HEK293 (cell line): Measurements from ENCODE around the gene TMEM178A.
"Not testable (repeated sequence)": the region's sequence is repeated elsewhere in the genome, so short reads cannot be mapped to it uniquely, and the experiment has no call there.

Experiments
- BCL11A ChIP-seq: fragments of 450-650 bp; formaldehyde crosslinking; IDR thresholded peaks from 2 replicates; pipeline ENCODE4 v1.5.1; 2016; ENCODE audit warnings: low read depth, missing biosample characterization, missing genetic modification characterization
- GFI1B ChIP-seq: fragments of 450-650 bp; formaldehyde crosslinking; IDR thresholded peaks from 2 replicates; pipeline ENCODE4 v1.5.1; 2016; ENCODE audit warnings: missing biosample characterization, missing genetic modification characterization
- YY1 ChIP-seq: fragments of 450-650 bp; formaldehyde crosslinking; IDR thresholded peaks from 2 replicates; pipeline ENCODE4 v1.5.1; 2018; ENCODE audit warnings: missing biosample characterization, missing genetic modification characterization
- ZNF184 ChIP-seq: fragments of 450-650 bp; IDR thresholded peaks from 2 replicates; pipeline ENCODE4 v1.5.1; 2018; ENCODE audit warnings: missing biosample characterization, mild to moderate bottlenecking, missing genetic modification characterization
- ZNF274 ChIP-seq, 2 experiments: fragments of 200-500 bp in 1 of 2; fragments of 450-650 bp in 1 of 2; sonication (Bioruptor generic) in 1 of 2; formaldehyde crosslinking in 1 of 2; IDR thresholded peaks; 2 replicates each; pipeline versions ENCODE4 v1.5.1 to v1.6.1; 2014 to 2016; ENCODE audit warnings: borderline replicate concordance in 1 of 2, inconsistent platforms in 1 of 2, low read length in 1 of 2, missing biosample characterization in 1 of 2, missing genetic modification characterization in 1 of 2
- ZNF311 ChIP-seq: fragments of 450-650 bp; formaldehyde crosslinking; IDR thresholded peaks from 2 replicates; pipeline ENCODE4 v1.5.1; 2017; ENCODE audit warnings: missing biosample characterization, missing genetic modification characterization, borderline replicate concordance
- ZNF426 ChIP-seq: fragments of 450-650 bp; formaldehyde crosslinking; IDR thresholded peaks from 2 replicates; pipeline ENCODE4 v1.5.1; 2017; ENCODE audit warnings: missing biosample characterization, missing genetic modification characterization, mild to moderate bottlenecking, inconsistent platforms, moderate library complexity
- ZNF658 ChIP-seq: fragments of 450-650 bp; formaldehyde crosslinking; IDR thresholded peaks from 2 replicates; pipeline ENCODE4; 2016; ENCODE audit warnings: missing biosample characterization, missing genetic modification characterization
- TF ChIP-seq, protein P1 (sequence below): fragments of 450-650 bp; formaldehyde crosslinking; IDR thresholded peaks from 2 replicates; pipeline ENCODE4 v1.5.1; 2016; ENCODE audit warnings: missing biosample characterization, missing genetic modification characterization
- TF ChIP-seq, protein P2 (sequence below): fragments of 450-650 bp; formaldehyde crosslinking; IDR thresholded peaks from 2 replicates; pipeline ENCODE4 v1.5.1; 2016; ENCODE audit warnings: missing biosample characterization, missing genetic modification characterization
- TF ChIP-seq, protein P3 (sequence below): fragments of 450-650 bp; formaldehyde crosslinking; IDR thresholded peaks from 2 replicates; pipeline ENCODE4 v1.5.1; 2016; ENCODE audit warnings: missing biosample characterization, missing genetic modification characterization
- TF ChIP-seq, protein P4 (sequence below): sonication (generic); formaldehyde crosslinking; IDR thresholded peaks from 2 replicates; pipeline ENCODE4 v1.8.1; 2022; ENCODE audit warnings: mild to moderate bottlenecking, moderate library complexity, missing genetic modification reagents
- TF ChIP-seq, protein P5 (sequence below): fragments of 450-650 bp; formaldehyde crosslinking; IDR thresholded peaks from 2 replicates; pipeline ENCODE4 v1.5.1; 2016; ENCODE audit warnings: missing biosample characterization, missing genetic modification characterization

DNA sequence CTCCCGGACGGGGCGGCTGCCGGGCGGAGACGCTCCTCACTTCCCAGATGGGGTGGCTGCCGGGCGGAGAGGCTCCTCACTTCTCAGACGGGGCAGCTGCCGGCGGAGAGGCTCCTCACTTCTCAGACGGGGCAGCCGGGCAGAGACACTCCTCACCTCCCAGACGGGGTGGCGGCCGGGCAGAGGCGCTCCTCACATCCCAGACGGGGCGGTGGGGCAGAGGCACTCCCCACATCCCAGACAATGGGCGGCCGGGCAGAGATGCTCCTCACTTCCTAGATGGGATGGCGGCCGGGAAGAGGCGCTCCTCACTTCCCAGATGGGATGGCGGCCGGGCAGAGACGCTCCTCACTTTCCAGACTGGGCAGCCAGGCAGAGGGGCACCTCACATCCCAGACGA lies 37.4 kb upstream of the TMEM178A start:
- TF ChIP-seq, protein P1, sequence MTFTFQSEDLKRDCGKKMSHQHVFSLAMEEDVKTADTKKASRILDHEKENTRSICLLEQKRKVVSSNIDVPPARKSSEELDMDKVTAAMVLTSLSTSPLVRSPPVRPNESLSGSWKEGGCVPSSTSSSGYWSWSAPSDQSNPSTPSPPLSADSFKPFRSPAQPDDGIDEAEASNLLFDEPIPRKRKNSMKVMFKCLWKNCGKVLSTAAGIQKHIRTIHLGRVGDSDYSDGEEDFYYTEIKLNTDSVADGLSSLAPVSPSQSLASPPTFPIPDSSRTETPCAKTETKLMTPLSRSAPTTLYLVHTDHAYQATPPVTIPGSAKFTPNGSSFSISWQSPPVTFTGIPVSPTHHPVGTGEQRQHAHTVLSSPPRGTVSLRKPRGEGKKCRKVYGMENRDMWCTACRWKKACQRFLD (tag by site-specific recombination): not testable (repeated sequence)
- TF ChIP-seq, protein P2, sequence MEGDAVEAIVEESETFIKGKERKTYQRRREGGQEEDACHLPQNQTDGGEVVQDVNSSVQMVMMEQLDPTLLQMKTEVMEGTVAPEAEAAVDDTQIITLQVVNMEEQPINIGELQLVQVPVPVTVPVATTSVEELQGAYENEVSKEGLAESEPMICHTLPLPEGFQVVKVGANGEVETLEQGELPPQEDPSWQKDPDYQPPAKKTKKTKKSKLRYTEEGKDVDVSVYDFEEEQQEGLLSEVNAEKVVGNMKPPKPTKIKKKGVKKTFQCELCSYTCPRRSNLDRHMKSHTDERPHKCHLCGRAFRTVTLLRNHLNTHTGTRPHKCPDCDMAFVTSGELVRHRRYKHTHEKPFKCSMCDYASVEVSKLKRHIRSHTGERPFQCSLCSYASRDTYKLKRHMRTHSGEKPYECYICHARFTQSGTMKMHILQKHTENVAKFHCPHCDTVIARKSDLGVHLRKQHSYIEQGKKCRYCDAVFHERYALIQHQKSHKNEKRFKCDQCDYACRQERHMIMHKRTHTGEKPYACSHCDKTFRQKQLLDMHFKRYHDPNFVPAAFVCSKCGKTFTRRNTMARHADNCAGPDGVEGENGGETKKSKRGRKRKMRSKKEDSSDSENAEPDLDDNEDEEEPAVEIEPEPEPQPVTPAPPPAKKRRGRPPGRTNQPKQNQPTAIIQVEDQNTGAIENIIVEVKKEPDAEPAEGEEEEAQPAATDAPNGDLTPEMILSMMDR (tag by site-specific recombination): not testable (repeated sequence)
- not testable (repeated sequence) for TF ChIP-seq BCL11A (tag by site-specific recombination); ZNF426; ZNF184 (tag by site-specific recombination); ZNF311; YY1 (tag by site-specific recombination); ZNF274 (IDR thresholded peaks at IDR 0.05; ENCODE audit: low read length); ZNF274 (tag by site-specific recombination; IDR thresholded peaks at IDR 0.05; ENCODE audit: borderline replicate concordance); ZNF658 (tag by site-specific recombination); GFI1B
- TF ChIP-seq, protein P3, sequence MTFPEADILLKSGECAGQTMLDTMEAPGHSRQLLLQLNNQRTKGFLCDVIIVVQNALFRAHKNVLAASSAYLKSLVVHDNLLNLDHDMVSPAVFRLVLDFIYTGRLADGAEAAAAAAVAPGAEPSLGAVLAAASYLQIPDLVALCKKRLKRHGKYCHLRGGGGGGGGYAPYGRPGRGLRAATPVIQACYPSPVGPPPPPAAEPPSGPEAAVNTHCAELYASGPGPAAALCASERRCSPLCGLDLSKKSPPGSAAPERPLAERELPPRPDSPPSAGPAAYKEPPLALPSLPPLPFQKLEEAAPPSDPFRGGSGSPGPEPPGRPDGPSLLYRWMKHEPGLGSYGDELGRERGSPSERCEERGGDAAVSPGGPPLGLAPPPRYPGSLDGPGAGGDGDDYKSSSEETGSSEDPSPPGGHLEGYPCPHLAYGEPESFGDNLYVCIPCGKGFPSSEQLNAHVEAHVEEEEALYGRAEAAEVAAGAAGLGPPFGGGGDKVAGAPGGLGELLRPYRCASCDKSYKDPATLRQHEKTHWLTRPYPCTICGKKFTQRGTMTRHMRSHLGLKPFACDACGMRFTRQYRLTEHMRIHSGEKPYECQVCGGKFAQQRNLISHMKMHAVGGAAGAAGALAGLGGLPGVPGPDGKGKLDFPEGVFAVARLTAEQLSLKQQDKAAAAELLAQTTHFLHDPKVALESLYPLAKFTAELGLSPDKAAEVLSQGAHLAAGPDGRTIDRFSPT (tag by site-specific recombination): not testable (repeated sequence)
- TF ChIP-seq, protein P4, sequence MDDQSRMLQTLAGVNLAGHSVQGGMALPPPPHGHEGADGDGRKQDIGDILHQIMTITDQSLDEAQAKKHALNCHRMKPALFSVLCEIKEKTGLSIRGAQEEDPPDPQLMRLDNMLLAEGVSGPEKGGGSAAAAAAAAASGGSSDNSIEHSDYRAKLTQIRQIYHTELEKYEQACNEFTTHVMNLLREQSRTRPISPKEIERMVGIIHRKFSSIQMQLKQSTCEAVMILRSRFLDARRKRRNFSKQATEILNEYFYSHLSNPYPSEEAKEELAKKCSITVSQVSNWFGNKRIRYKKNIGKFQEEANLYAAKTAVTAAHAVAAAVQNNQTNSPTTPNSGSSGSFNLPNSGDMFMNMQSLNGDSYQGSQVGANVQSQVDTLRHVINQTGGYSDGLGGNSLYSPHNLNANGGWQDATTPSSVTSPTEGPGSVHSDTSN (CRISPR knock-in tag): not testable (repeated sequence)
- TF ChIP-seq, protein P5, sequence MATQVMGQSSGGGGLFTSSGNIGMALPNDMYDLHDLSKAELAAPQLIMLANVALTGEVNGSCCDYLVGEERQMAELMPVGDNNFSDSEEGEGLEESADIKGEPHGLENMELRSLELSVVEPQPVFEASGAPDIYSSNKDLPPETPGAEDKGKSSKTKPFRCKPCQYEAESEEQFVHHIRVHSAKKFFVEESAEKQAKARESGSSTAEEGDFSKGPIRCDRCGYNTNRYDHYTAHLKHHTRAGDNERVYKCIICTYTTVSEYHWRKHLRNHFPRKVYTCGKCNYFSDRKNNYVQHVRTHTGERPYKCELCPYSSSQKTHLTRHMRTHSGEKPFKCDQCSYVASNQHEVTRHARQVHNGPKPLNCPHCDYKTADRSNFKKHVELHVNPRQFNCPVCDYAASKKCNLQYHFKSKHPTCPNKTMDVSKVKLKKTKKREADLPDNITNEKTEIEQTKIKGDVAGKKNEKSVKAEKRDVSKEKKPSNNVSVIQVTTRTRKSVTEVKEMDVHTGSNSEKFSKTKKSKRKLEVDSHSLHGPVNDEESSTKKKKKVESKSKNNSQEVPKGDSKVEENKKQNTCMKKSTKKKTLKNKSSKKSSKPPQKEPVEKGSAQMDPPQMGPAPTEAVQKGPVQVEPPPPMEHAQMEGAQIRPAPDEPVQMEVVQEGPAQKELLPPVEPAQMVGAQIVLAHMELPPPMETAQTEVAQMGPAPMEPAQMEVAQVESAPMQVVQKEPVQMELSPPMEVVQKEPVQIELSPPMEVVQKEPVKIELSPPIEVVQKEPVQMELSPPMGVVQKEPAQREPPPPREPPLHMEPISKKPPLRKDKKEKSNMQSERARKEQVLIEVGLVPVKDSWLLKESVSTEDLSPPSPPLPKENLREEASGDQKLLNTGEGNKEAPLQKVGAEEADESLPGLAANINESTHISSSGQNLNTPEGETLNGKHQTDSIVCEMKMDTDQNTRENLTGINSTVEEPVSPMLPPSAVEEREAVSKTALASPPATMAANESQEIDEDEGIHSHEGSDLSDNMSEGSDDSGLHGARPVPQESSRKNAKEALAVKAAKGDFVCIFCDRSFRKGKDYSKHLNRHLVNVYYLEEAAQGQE: not testable (repeated sequence)
